ENCODE measurements around the gene GMDS.

- no peak for TF ChIP-seq CTCF (conservative IDR thresholded peaks at IDR 0.05 in 1 of 2, IDR thresholded peaks at IDR 0.05 in 1 of 2; ENCODE audit: low read depth in 1 of 2, low read length in 2 of 2)
- TF ChIP-seq EZH2 (IDR thresholded peaks at IDR 0.05; ENCODE audit: low read length, missing control alignments), result no peak
Measured at GRCh38 chr6:1894954-1895353, 350.5 kb downstream of the GMDS start.

All from fibroblast of lung (primary cell).